Activated T-helper 2 cell treated with anti-CD3 and anti-CD28 coated beads, Interferon-gamma antibody, Interleukin-2, Interleukin-4, amounts not matched to agents 10 μg/mL and 5 μg/mL and 100 μg/mL, durations not matched to agents 14 hours and 24 hours and 36 hours (primary cell): ENCODE data around the gene TECR. TPM values are rescaled to one million over a fixed set of nuclear protein-coding genes. Genes with fewer than 3 reads are reported as not detected.
A peak's percentile ranks its signal among the peaks of the same experiment; 100 is the strongest.
"Not testable (repeated sequence)": the region's sequence is repeated elsewhere in the genome, so short reads cannot be mapped to it uniquely, and the experiment has no call there.

Experiments
- DNase-seq: peaks from one replicate; pipeline ENCODE4 v3.0.0; 2021; ENCODE audit warnings: low spot score
- H3K27ac Mint-ChIP-seq: one replicate; pipeline ENCODE4 v1.8.0; 2021; ENCODE audit warnings: mixed read lengths
- H3K27me3 Mint-ChIP-seq: one replicate; pipeline ENCODE4 v1.8.0; 2021; ENCODE audit warnings: low read depth, mixed read lengths
- H3K36me3 Mint-ChIP-seq: one replicate; pipeline ENCODE4 v1.8.0; 2021; ENCODE audit warnings: low read depth, mixed read lengths
- H3K4me1 Mint-ChIP-seq: one replicate; pipeline ENCODE4 v1.8.0; 2021; ENCODE audit warnings: low read depth, mixed read lengths
- H3K4me3 Mint-ChIP-seq: one replicate; pipeline ENCODE4 v1.8.0; 2021; ENCODE audit warnings: low read depth, mild to moderate bottlenecking, moderate library complexity, mixed read lengths
- H3K9me3 Mint-ChIP-seq: one replicate; pipeline ENCODE4 v1.8.0; 2021; ENCODE audit warnings: mixed read lengths
- intact Hi-C: fragments of 100-400 bp; cut with micrococcal nuclease; formaldehyde crosslinking; loops from one replicate; pipeline ENCODE4 v1.15.1; 2023
- total RNA-seq: library from RNA; stranded (reverse); gene quantifications from 2 replicates; pipeline ENCODE4 v1.2.3, GENCODE V29; 2022

Gene TECR
- total RNA-seq, 1 donor from 2014 or later, result 134 TPM

DNA sequence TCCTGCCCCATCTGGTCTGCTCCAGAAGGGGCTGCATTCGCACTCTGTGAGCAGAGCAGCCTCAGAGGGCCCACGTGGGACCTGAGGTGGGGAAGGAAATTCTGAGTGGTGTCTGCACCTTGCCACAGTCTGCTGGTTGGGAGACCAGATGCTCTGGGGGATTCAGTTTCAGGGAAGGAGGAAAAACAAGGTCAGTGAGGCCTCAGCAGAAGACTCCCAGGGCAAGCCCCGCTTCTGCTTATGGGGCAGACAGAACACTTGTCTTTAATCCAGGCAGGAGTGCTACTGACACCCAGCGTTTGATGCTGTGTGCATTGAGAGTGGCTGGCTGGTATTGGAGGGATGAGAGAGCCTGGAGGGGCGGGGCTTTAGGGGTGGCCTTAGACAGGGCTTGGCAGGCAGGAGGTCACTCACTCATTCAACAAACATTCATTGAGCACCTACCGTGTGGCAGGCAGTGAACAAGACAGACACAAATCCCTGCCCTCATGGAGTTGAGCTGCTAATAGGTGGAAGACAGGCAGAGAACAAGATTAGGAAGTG lies 48.6 kb downstream of the TECR start:
- no peak for DNase-seq
- H3K4me1 Mint-ChIP-seq, result peaks cover 14% of the 10 kb centered on the region
- H3K27me3 Mint-ChIP-seq, result no peaks in the 10 kb centered on the region
- no peaks in the 10 kb centered on the region for H3K9me3 Mint-ChIP-seq
- H3K36me3 Mint-ChIP-seq, result no peaks in the 10 kb centered on the region
- intact Hi-C loops, result no loop called here
- no peak overlapping the region for H3K4me3 Mint-ChIP-seq
- H3K27ac Mint-ChIP-seq, result peak overlapping the region; percentile 5

DNA sequence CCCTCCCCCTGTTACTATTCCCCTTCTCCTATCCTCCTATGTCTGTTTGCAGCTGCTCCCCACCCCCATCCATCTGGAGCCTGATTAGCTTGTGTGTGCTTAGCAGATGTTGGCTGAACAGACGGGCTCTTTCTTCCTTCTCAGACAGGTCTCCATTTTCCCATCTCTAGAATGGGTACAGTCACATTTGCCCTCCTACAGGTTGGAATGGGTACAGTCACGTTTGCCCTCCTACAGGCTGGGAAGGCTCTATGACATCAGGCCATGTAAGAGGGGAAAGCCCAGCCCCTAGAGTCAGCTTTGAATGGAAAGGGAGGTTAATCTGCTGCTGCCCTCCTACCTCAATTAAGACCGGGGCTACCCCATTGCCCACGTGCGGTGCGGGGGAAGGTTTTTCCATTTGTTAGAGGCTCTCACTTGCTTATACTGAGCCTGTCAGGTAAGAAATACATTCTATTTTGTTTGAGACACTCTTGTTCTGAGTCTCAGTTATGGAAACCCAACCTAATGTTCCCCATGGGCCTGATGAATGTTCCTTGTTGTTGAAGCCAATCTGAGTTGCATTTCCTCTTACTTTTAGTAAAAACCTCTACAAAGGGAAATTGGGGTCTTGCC lies 51.3 kb downstream of the TECR start:
- peaks cover 13% of the 10 kb centered on the region for H3K4me1 Mint-ChIP-seq
- H3K4me3 Mint-ChIP-seq, result no peak overlapping the region
- H3K9me3 Mint-ChIP-seq, result no peaks in the 10 kb centered on the region
- no peak for DNase-seq
- H3K27ac Mint-ChIP-seq, result peak overlapping the region; percentile 53
- intact Hi-C loops, result no loop called here
- H3K27me3 Mint-ChIP-seq, result no peaks in the 10 kb centered on the region
- no peaks in the 10 kb centered on the region for H3K36me3 Mint-ChIP-seq

DNA sequence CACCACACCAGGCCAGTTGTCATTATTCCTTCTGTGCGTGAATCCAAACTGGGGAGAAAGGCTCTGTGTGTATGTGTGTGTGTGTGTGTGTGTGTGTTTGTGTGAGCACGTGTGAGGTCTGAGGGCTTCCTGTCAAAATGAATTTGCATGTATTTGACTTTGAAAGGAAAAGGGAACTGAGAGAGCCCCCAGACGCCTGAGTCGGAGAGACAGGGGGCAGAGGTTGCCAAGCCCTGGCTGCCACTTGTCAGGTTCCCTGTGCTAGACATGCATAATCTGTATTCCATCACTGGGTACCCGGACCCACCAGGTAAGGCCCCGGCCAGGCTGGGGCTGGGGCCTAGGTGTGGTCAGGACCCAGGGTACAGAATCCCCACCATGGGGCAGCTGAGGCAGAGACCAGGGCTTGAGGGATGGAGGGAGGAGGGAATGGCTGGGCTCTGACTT lies 53.5 kb downstream of the TECR start, which contains the start of gene CLEC17A:
CLEC17A (plus strand) TSS at position 191 of the 447 bp plus-strand sequence; CDS start at position 268, 77 bp downstream.
- intact Hi-C loops, result no loop called here
- Mint-ChIP-seq H3K9me3 (no peaks in the 10 kb centered on the region), H3K36me3 (no peaks in the 10 kb centered on the region), H3K27me3 (no peaks in the 10 kb centered on the region), H3K4me1 (peaks cover 15% of the 10 kb centered on the region), H3K4me3 (no peak within 1 kb of the TSS), H3K27ac (no peak within 1 kb of the TSS)
- no peak for DNase-seq

DNA sequence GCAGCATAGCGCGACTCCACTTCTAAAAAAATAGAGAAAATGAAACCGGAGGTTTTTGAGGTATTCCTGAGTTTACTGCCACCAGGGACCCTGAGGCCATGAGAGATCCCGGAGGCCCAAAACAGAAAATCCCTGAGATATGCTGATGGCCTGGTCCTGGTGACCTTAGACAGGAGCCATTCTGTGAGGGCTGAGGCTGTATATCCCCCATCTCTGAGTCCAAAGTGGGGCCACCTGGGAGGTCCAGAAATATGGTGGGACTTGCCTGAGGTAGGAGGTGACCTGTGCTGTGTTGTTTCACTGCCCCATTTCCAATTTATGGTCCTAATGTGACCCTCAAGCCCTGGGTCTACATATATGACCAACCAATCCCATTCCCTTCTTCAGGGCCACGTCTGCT lies 55.0 kb downstream of the TECR start:
- H3K9me3 Mint-ChIP-seq, DNase-seq, intact Hi-C loops, H3K27ac Mint-ChIP-seq, H3K4me3 Mint-ChIP-seq, H3K36me3 Mint-ChIP-seq, H3K27me3 Mint-ChIP-seq: not testable (repeated sequence)
- peaks cover 16% of the 10 kb centered on the region for H3K4me1 Mint-ChIP-seq

DNA sequence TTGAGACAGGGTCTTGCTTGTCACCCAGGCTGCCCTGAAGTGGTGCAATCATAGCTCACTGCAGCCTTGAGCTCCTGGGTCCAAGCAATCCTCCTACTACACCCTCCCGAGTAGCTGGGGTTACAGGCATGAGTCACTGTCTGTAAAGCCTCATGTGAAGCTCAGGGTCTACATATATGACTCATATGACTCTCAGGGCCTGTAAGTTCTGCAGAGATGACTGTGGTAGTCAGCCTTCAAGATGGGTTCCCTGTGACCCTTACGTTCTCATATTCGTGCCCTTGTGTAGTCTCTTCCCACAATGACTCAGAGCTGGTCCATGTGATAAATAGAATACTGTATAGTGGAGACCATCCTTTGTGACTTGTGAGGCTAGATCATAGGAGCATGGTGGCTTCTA lies 55.8 kb downstream of the TECR start:
- H3K9me3 Mint-ChIP-seq, H3K4me3 Mint-ChIP-seq, H3K36me3 Mint-ChIP-seq, H3K27me3 Mint-ChIP-seq, intact Hi-C loops: not testable (repeated sequence)
- peak overlapping the region; percentile 53 for H3K27ac Mint-ChIP-seq
- peaks cover 16% of the 10 kb centered on the region for H3K4me1 Mint-ChIP-seq
- peak; percentile 28 for DNase-seq

DNA sequence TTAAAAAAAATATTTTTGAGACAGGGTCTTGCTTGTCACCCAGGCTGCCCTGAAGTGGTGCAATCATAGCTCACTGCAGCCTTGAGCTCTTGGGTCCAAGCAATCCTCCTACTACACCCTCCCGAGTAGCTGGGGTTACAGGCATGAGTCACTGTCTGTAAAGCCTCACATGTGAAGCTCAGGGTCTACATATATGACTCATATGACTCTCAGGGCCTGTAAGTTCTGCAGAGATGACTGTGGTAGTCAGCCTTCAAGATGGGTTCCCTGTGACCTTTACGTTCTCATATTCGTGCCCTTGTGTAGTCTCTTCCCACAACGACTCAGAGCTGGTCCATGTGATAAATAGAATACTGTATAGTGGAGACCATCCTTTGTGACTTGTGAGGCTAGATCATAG lies 60.0 kb downstream of the TECR start:
- not testable (repeated sequence) for DNase-seq, H3K4me3 Mint-ChIP-seq
- H3K27ac Mint-ChIP-seq, result peak overlapping the region; percentile 46

DNA sequence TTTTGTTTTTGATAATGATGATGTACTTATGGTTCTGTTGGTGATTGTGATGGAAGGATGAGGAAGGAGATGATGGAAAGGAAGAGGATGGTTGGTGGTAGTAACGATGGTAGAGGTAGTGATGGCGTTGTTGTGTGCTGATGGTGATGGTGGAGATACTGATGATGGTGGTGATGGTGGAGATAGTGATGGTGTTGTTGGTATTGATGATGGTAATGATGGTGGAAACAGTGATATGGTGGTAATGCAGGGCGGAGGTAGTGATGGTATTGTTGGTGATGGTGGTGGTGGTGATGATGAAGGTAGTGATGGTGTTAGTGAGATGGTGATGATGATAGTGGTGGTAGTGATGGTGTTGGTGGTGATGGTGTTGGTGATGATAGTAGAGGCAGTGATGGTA lies 66.2 kb downstream of the TECR start:
- Mint-ChIP-seq H3K4me3 (no peak overlapping the region), H3K4me1 (no peaks in the 10 kb centered on the region)
- intact Hi-C loops, result no loop called here

More for the DNA sequence above, 60.0 kb downstream of the TECR start:
- intact Hi-C loops, H3K36me3 Mint-ChIP-seq, H3K9me3 Mint-ChIP-seq, H3K27me3 Mint-ChIP-seq: not testable (repeated sequence)
- H3K4me1 Mint-ChIP-seq, result peaks cover 14% of the 10 kb centered on the region

DNA sequence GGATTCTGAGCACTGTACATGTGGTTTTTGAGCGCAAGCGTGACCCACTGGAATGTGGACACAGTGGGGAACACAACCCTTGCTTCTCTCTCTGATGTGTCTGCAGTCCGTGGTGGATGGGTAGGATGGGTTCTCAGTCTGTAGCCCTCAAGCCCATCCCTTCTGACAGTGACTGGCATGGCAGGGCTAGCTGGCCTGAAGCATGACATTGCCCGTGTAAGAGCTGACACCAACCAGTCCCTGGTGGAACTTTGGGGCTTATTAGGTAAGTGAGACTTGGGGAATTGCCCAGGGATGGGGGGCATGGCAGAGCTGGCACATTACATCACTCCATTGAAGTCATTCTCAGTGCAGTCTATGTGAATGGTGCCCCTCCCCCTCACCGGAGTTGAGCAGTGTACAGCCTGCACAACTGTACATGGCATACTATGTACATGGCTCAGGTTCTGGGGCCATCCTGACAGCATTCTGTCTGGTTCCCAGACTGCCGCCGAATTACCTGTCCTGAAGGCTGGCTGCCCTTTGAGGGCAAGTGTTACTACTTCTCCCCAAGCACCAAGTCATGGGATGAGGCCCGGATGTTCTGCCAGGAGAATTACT lies 70.3 kb downstream of the TECR start:
- intact Hi-C loops, result no loop called here
- H3K4me1 Mint-ChIP-seq, result no peaks in the 10 kb centered on the region
- H3K4me3 Mint-ChIP-seq, result no peak overlapping the region

More for the DNA sequence above, 66.2 kb downstream of the TECR start:
- H3K9me3 Mint-ChIP-seq, result peaks cover 9% of the 10 kb centered on the region
- H3K27me3 Mint-ChIP-seq, result no peaks in the 10 kb centered on the region
- no peaks in the 10 kb centered on the region for H3K36me3 Mint-ChIP-seq
- no peak for DNase-seq
- no peak overlapping the region for H3K27ac Mint-ChIP-seq

GRCh38 chr19:14603990-14604387 lies 74.6 kb downstream of the TECR start:
- Mint-ChIP-seq H3K27ac (no peak overlapping the region), H3K9me3 (no peaks in the 10 kb centered on the region), H3K4me1 (no peaks in the 10 kb centered on the region), H3K27me3 (no peaks in the 10 kb centered on the region), H3K36me3 (no peaks in the 10 kb centered on the region), H3K4me3 (no peak overlapping the region)
- intact Hi-C loops, result no loop called here
- DNase-seq, result no peak

More for the DNA sequence above, 70.3 kb downstream of the TECR start:
- no peak for DNase-seq
- no peaks in the 10 kb centered on the region for H3K36me3 Mint-ChIP-seq
- H3K27me3 Mint-ChIP-seq, result no peaks in the 10 kb centered on the region
- no peak overlapping the region for H3K27ac Mint-ChIP-seq
- peaks cover 9% of the 10 kb centered on the region for H3K9me3 Mint-ChIP-seq

DNA sequence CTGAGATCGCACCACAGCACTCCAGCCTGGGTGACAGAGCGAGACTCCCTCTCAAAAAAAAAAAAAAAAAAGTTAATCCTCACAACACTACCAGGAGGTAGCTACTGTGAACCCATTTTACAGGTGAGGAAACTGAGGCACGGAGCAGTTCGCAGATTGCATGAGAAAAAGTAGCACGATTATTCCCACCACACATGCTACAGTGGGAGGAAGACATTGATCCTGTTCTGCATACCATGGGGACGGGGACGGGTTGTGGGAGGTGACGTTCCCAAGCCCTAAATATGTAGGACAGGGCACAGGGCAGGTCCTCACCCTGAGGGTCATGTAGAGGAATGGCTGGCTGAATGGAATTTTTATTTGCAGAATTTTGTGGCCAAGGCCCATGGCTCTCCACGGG lies 77.2 kb downstream of the TECR start:
- H3K27me3 Mint-ChIP-seq, result no peaks in the 10 kb centered on the region
- no peaks in the 10 kb centered on the region for H3K4me1 Mint-ChIP-seq

DNA sequence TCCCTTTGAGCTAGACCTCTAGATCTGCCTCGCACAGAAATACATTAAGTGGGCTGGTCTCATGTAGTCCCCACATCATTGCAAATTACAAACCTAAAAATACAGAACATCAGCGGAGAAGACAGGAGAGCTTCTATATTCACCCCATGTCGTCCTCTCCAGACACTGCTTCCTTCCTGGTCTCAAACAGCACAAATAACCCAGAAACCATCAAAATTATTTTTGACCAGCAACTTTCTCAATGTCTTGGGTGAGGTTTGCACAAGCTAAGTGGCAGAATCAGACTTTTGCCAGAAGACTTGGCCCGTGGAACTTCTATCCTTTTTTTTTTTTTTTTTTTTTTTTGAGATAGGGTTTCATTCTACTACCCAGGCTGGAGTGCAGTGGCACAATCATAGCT lies 81.7 kb downstream of the TECR start:
- H3K4me3 Mint-ChIP-seq, result no peak overlapping the region
- H3K4me1 Mint-ChIP-seq, result no peaks in the 10 kb centered on the region
- intact Hi-C loops, result no loop called here
- no peaks in the 10 kb centered on the region for H3K36me3 Mint-ChIP-seq
- no peaks in the 10 kb centered on the region for H3K27me3 Mint-ChIP-seq
- DNase-seq, result no peak
- H3K27ac Mint-ChIP-seq, result no peak overlapping the region
- no peaks in the 10 kb centered on the region for H3K9me3 Mint-ChIP-seq

More for the DNA sequence above, 77.2 kb downstream of the TECR start:
- no peak overlapping the region for H3K27ac Mint-ChIP-seq
- intact Hi-C loops, result no loop called here
- H3K9me3 Mint-ChIP-seq, result no peaks in the 10 kb centered on the region
- no peak for DNase-seq
- no peaks in the 10 kb centered on the region for H3K36me3 Mint-ChIP-seq
- H3K4me3 Mint-ChIP-seq, result no peak overlapping the region

GRCh38 chr19:14612242-14612641 lies 82.8 kb downstream of the TECR start:
- H3K27ac Mint-ChIP-seq, H3K4me1 Mint-ChIP-seq, H3K4me3 Mint-ChIP-seq, H3K27me3 Mint-ChIP-seq, H3K36me3 Mint-ChIP-seq, intact Hi-C loops, DNase-seq, H3K9me3 Mint-ChIP-seq: not testable (repeated sequence)

DNA sequence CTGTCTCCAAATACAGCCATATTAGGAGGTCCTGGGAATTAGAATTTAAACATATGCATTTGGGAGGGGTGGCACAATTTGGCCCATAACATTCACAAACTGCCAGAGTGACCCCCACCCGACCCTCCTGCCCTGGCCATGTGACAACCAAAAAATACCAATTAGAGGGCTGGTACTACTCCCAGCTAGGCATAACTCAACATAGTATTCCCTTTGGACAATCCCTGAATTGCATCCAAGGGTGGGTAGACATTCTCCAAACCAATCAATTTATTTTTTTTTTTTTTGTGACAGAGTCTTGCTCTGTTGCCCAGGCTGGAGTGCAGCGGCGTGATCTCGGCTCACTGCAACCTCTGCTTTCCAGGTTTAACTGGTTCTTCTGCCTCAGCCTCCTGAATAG lies 83.3 kb downstream of the TECR start:
- H3K4me3 Mint-ChIP-seq, result no peak overlapping the region
- intact Hi-C loops, result no loop called here
- no peaks in the 10 kb centered on the region for H3K27me3 Mint-ChIP-seq
- no peaks in the 10 kb centered on the region for H3K9me3 Mint-ChIP-seq
- no peak for DNase-seq
- H3K27ac Mint-ChIP-seq, result no peak overlapping the region
- no peaks in the 10 kb centered on the region for H3K4me1 Mint-ChIP-seq
- no peaks in the 10 kb centered on the region for H3K36me3 Mint-ChIP-seq
